ENCODE results near the gene NRF1. TPM values are rescaled to one million over a fixed set of nuclear protein-coding genes. Genes with fewer than 3 reads are reported as not detected.

The NRF1 gene
- total and polyA plus RNA-seq, 2 of the 13 experiments (the other 11 are each of a cell fraction or from before 2014, with no cell fraction given), result 9.3 to 10.1 TPM

- TF ChIP-seq ZNF281 (CRISPR knock-in tag; IDR thresholded peaks at IDR 0.05; ENCODE audit: borderline replicate concordance) (no peak), HNF4G (IDR thresholded peaks at IDR 0.05; ENCODE audit: borderline replicate concordance, low read depth, low read length) (peak; percentile 8; the same call in 1 of the 2 replicates), HNF4G (CRISPR knock-in tag; IDR thresholded peaks at IDR 0.05; ENCODE audit: borderline replicate concordance, low read depth) (no peak), KAT8 (CRISPR knock-in tag; IDR thresholded peaks at IDR 0.05) (0 out of 2 replicates have a peak, but pooled peaks have one; percentile 35), SPEN (CRISPR knock-in tag; IDR thresholded peaks at IDR 0.05; ENCODE audit: low read depth) (no peak), NPAS2 (CRISPR knock-in tag; IDR thresholded peaks at IDR 0.05; ENCODE audit: borderline replicate concordance) (no peak), NFE2L2 (IDR thresholded peaks at IDR 0.05; ENCODE audit: low read length) (peak; percentile 81), SIN3A (IDR thresholded peaks at IDR 0.05; ENCODE audit: borderline replicate concordance, low read depth, low read length) (no peak), ZNF550 (CRISPR knock-in tag; IDR thresholded peaks at IDR 0.05; ENCODE audit: borderline replicate concordance) (no peak), AKAP8 (CRISPR knock-in tag; IDR thresholded peaks at IDR 0.05) (no peak), NFRKB (IDR thresholded peaks at IDR 0.05) (no peak), ZFP36L2 (CRISPR knock-in tag; IDR thresholded peaks at IDR 0.05) (no peak), SOX6 (IDR thresholded peaks at IDR 0.05) (no peak), SOX6 (CRISPR knock-in tag; IDR thresholded peaks at IDR 0.05) (peak; percentile 89), BCL6 (CRISPR knock-in tag; IDR thresholded peaks at IDR 0.05) (no peak), SETDB1 (CRISPR knock-in tag; IDR thresholded peaks at IDR 0.05; ENCODE audit: borderline replicate concordance) (no peak), NFYB (CRISPR knock-in tag; IDR thresholded peaks at IDR 0.05) (no peak), ZC3H4 (CRISPR knock-in tag; IDR thresholded peaks at IDR 0.05; ENCODE audit: borderline replicate concordance) (no peak), ZFP90 (CRISPR knock-in tag; IDR thresholded peaks at IDR 0.05; ENCODE audit: borderline replicate concordance) (no peak), PHF8 (CRISPR knock-in tag; IDR thresholded peaks at IDR 0.05) (no peak), ZBTB7B (CRISPR knock-in tag; IDR thresholded peaks at IDR 0.05) (0 out of 2 replicates have a peak, but pooled peaks have one; percentile 18), HHEX (CRISPR knock-in tag; IDR thresholded peaks at IDR 0.05) (no peak), UBTF (CRISPR knock-in tag; IDR thresholded peaks at IDR 0.05) (no peak), GPBP1L1 (CRISPR knock-in tag; IDR thresholded peaks at IDR 0.05) (no peak), ETV5 (CRISPR knock-in tag; IDR thresholded peaks at IDR 0.05; ENCODE audit: borderline replicate concordance) (peak; percentile 22; the same call in 1 of the 2 replicates), ZSCAN25 (CRISPR knock-in tag; IDR thresholded peaks at IDR 0.05) (peak; percentile 82)
These were observed 108.6 kb downstream of the NRF1 start (continued) for GRCh38 chr7:129719980-129720732.
